ENCODE results near the gene KASH5. TPM values are rescaled to one million over a fixed set of nuclear protein-coding genes. Genes with fewer than 3 reads are reported as not detected.
A peak's percentile ranks its signal among the peaks of the same experiment; 100 is the strongest.
"Not testable (repeated sequence)": the region's sequence is repeated elsewhere in the genome, so short reads cannot be mapped to it uniquely, and the experiment has no call there.

KASH5 gene
- total RNA-seq, 3 donors from 2014 or later = 0.24 to 0.48 (median 0.27) TPM

DNA sequence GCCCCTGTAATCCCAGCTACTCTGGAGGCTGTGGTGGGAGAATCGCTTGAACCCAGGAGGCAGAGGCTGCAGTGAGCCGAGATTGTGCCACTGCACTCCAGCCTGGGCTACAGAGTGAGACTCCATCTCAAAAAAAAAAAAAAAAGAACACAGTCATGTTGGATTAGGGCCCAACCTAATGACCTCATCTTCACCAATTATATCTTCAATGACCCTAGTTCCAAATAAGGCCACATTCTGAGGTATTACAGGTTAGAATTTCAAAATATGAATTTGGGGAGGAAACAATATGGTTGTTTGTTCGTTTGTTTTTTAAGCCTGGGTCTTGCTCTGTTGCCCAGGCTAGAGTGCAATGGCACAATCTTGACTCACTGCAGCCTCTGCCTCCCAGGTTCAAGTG lies 14.9 kb upstream of the KASH5 start:
- DNase-seq; H3K4me1 Mint-ChIP-seq (ENCODE audit: low read depth); H3K9me3 Mint-ChIP-seq; H3K36me3 Mint-ChIP-seq (ENCODE audit: insufficient read depth); ATAC-seq; H3K4me3 Mint-ChIP-seq: not testable (repeated sequence)
- H3K27me3 Mint-ChIP-seq (ENCODE audit: low read depth) = peaks cover 10% of the 10 kb centered on the region

DNA sequence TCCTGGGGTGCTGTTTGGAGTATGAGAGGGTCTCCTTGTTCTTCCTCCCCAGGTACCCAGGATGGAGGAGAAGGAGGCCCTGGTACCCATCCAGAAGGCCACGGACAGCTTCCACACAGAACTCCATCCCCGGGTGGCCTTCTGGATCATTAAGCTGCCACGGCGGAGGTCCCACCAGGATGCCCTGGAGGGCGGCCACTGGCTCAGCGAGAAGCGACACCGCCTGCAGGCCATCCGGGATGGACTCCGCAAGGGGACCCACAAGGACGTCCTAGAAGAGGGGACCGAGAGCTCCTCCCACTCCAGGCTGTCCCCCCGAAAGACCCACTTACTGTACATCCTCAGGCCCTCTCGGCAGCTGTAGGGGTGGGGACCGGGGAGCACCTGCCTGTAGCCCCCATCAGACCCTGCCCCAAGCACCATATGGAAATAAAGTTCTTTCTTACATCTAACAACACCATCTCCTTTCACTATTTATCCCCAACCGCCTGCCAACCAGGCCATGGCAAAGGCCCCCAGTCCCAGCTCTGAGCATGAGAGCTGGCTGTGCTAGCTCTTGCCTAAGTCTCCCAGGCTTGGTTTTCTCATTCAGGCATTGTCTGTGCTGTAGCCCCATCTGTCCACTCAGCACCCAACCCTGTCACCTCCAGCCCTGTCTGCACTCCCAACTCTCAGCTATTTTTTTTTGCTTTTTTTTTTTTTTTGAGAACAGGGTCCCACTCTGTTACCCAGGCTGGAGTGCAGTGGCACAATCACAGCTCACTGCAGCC lies 13.2 kb upstream of the KASH5 start:
- DNase-seq (no peak), ATAC-seq (no peak)
- H3K4me3 Mint-ChIP-seq = no peak overlapping the region
- peaks cover 12% of the 10 kb centered on the region for H3K27me3 Mint-ChIP-seq (ENCODE audit: low read depth)
- no peaks in the 10 kb centered on the region for H3K36me3 Mint-ChIP-seq (ENCODE audit: insufficient read depth)
- no peaks in the 10 kb centered on the region for H3K4me1 Mint-ChIP-seq (ENCODE audit: low read depth)
- H3K9me3 Mint-ChIP-seq = no peaks in the 10 kb centered on the region

DNA sequence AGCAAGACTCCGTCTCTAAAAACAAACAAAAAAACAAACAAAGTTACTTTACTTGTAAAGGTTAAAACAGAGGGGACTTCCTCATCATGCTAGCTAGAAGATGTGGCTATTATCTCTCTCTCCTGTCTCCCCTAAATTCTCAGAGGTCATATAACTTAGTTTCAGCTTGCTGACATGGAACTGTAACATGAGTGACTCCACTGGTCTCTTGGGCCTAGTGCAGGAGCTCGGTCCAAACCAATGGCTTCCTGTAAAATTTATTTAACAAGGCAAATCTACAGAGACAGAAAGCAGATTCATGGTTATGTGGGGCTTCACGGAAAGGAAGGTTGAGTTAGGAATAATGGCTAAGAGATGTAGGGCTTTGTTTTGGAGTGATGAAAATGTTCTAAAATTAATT lies 9.5 kb upstream of the KASH5 start:
- ATAC-seq = no peak
- peaks cover 2% of the 10 kb centered on the region for H3K36me3 Mint-ChIP-seq (ENCODE audit: insufficient read depth)
- H3K4me3 Mint-ChIP-seq = no peak overlapping the region
- H3K27me3 Mint-ChIP-seq (ENCODE audit: low read depth) = peaks cover 10% of the 10 kb centered on the region
- no peak for DNase-seq
- no peaks in the 10 kb centered on the region for H3K4me1 Mint-ChIP-seq (ENCODE audit: low read depth)
- peaks cover 5% of the 10 kb centered on the region for H3K9me3 Mint-ChIP-seq

DNA sequence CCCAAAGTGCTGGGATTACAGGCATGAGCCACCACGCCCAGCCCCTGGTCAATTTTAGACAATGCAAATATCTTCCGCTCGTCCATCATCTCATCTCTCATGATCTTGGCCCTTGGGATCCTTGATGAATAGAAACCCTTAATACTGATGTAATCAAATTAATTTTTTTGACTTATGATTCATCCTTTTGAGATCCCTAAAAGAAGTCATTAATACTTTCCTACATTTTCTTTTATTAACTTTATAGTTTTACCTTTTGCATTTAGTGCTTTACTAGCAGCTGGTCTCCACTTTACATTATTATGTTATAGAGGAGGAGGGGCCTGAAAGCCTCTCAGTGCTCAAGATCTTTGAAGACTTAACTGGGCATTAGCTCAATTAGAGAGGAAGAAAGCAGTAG lies 7.7 kb upstream of the KASH5 start:
- ATAC-seq = no peak
- H3K9me3 Mint-ChIP-seq = peaks cover 5% of the 10 kb centered on the region
- DNase-seq = no peak
- peaks cover 10% of the 10 kb centered on the region for H3K27me3 Mint-ChIP-seq (ENCODE audit: low read depth)
- H3K4me1 Mint-ChIP-seq (ENCODE audit: low read depth) = no peaks in the 10 kb centered on the region
- H3K36me3 Mint-ChIP-seq (ENCODE audit: insufficient read depth) = peaks cover 2% of the 10 kb centered on the region
- H3K4me3 Mint-ChIP-seq = no peak overlapping the region

DNA sequence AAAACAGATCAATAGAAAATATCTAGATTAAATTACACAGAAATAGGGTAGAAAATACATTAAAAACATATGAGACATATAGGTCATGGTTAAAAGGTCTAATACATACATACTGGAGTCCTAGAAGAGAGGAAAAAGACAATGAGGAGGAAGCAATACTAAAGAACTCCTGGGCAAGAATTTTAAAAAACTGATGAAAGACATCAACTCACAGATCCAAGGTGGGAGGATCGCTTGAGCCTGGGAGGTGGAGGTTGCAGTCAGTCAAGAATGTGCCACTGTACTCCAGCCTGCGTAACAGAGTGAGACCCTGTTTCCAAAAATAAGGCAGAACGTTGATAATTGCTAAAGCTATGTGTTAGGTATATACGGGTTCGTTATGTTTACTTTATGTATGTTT lies 5.4 kb upstream of the KASH5 start:
- no peak for DNase-seq
- no peak for ATAC-seq
- peaks cover 1% of the 10 kb centered on the region for H3K4me1 Mint-ChIP-seq (ENCODE audit: low read depth)
- H3K4me3 Mint-ChIP-seq = no peak overlapping the region
- peaks cover 5% of the 10 kb centered on the region for H3K9me3 Mint-ChIP-seq
- peaks cover 2% of the 10 kb centered on the region for H3K36me3 Mint-ChIP-seq (ENCODE audit: insufficient read depth)
- peaks cover 4% of the 10 kb centered on the region for H3K27me3 Mint-ChIP-seq (ENCODE audit: low read depth)

DNA sequence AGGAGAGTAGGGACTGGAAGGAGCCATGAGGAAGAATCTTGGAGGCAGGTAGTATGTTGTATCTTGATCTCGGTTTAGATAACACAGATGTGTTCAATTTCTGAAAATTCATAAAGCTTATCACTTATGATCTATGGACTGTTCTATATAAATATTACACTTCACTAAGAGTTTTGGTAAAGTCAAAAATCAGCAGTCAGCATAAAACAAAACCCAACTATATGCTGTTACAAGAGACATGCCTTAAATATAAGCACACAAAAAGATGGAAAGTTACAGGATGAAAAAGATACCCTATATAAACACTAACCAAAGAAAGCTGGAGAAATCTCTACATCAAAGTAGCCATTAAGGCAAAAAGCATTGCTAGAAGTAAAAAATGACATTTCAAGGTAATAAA lies 4.5 kb upstream of the KASH5 start:
- peaks cover 5% of the 10 kb centered on the region for H3K9me3 Mint-ChIP-seq
- DNase-seq = no peak
- ATAC-seq = no peak
- peaks cover 2% of the 10 kb centered on the region for H3K27me3 Mint-ChIP-seq (ENCODE audit: low read depth)
- H3K36me3 Mint-ChIP-seq (ENCODE audit: insufficient read depth) = peaks cover 2% of the 10 kb centered on the region
- no peak overlapping the region for H3K4me3 Mint-ChIP-seq
- peaks cover 6% of the 10 kb centered on the region for H3K4me1 Mint-ChIP-seq (ENCODE audit: low read depth)

DNA sequence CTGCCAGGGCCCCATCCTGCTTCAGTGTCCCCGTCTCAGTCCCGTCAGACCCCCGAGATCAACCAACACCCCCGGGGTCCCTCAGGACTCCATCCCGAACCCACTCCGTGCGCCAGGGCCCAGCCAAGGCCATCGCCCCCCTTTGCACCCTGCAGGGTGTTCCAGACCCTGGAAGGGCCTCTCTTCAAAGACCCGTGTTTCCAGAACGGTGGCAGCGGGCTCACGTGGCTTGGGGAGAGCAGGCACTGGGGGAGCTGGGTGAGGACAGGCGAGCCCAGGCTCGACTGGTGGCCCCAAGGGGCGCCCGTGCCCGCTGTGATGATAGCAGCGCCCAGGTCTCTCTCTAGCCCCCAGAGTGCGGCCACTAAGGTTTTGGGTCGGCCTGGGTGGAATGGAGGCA lies 1.4 kb downstream of the KASH5 start:
- Mint-ChIP-seq H3K27me3 (ENCODE audit: low read depth) (peaks cover 2% of the 10 kb centered on the region), H3K9me3 (no peaks in the 10 kb centered on the region), H3K4me3 (no peak overlapping the region), H3K4me1 (ENCODE audit: low read depth) (peaks cover 15% of the 10 kb centered on the region), H3K36me3 (ENCODE audit: insufficient read depth) (no peaks in the 10 kb centered on the region)
- no peak for ATAC-seq
- DNase-seq = no peak

DNA sequence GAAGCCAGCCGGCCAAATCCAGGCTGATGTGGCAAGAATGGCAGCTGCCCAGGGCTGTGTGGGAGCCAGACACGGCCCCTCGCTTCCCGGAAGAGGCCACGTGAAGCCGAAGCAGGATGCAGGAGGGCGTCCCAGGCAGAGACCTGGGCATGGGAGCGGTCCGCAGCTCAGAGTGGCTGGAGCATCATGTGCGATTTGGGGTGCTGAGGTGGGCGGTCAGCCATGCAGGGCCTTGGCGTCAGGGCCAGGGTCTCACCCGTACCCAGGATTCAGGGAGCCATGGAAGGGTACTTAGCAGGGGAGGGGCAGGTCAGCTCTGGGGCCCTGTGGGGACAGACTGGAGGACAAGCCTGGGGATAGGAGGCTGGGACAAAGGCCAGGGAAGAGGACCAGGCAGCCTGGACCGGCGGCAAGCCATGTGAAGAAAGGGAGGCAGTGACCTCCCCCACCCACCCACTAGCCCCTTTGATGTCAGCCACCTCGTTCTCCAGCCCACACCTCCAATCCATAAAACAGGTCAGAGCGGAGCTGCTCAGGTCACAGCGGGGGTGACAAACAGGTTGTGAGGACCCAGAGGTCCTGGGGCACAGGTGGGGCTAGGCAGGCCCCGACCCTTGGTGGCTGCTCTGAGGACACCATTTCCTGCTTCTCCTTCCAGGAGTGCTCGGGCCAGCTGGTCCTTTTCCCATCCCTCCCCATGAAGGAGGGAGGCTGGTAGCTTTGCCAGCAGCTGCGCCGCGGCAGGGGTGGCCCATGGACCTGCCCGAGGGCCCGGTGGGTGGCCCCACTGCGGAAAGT lies 2.3 kb downstream of the KASH5 start:
- Mint-ChIP-seq H3K4me1 (ENCODE audit: low read depth) (peaks cover 15% of the 10 kb centered on the region), H3K4me3 (no peak overlapping the region), H3K27me3 (ENCODE audit: low read depth) (peaks cover 2% of the 10 kb centered on the region), H3K36me3 (ENCODE audit: insufficient read depth) (no peaks in the 10 kb centered on the region), H3K9me3 (no peaks in the 10 kb centered on the region)
- no peak for DNase-seq
- ATAC-seq = no peak

DNA sequence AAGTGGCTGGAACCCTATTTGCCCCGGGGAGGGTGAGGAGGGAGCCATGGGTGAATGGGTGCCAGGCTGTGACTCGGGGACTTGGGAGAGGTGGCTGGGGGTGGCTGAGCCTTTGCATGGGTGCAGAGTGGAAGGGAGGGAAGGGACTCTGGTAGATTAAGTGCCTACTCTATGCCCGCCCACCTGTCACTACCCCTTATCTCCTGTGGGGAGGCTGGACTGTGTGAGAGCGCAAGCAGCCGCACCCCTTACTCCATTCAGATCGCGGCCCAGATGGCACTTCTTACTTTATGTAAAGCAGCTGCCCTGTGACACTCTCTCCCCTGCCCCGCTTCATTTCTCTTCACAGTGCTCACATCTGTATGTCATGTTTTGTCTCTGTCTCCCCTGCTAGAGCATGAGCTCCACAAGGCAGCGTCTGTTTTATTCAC lies 2.9 kb downstream of the KASH5 start:
- Mint-ChIP-seq H3K4me3 (no peak overlapping the region), H3K9me3 (no peaks in the 10 kb centered on the region), H3K27me3 (ENCODE audit: low read depth) (peaks cover 2% of the 10 kb centered on the region), H3K4me1 (ENCODE audit: low read depth) (peaks cover 15% of the 10 kb centered on the region), H3K36me3 (ENCODE audit: insufficient read depth) (no peaks in the 10 kb centered on the region)
- no peak for DNase-seq
- no peak for ATAC-seq

DNA sequence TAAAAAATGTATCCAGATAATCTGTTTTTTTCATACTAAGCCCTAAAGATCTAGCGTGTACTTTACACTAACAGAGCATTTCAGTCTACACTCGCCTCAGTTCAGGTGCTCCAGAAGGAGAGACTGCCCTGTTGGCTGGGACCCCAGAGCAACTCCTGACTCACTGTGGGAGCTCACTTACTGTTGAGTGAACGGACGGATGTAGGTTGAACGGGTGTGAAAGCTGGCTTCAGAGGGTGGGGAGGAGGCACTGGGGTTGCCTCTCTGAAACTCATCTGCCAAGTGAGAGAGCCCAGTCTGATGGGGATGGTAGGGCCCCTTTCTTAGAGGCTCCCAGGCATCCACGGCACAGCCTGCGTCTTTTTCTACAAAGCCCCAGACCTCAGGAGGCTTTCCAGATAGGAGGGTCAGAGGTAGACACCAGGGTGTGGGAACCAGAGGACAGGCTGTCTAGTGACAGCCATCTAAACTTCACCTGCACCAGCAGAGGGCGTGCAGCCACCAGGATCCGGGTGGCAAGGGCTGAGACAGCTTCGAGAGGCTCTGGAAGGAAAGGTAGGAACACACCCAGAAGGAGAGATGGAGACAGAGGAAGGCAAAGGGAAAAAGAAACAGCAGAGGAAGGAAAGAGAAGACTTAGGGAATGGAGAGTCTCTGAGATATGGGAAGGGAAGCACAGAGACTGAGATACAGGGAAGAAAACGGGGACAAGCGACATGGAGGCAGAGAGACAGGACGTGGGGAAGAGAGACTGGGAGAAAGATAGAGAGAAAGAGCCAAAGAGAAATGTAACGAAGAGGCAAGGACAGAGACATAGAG lies 3.7 kb downstream of the KASH5 start:
- peaks cover 2% of the 10 kb centered on the region for H3K27me3 Mint-ChIP-seq (ENCODE audit: low read depth)
- no peaks in the 10 kb centered on the region for H3K36me3 Mint-ChIP-seq (ENCODE audit: insufficient read depth)
- peak; percentile 87 to 94 for ATAC-seq
- H3K4me1 Mint-ChIP-seq (ENCODE audit: low read depth) = peaks cover 15% of the 10 kb centered on the region
- H3K4me3 Mint-ChIP-seq = no peak overlapping the region
- H3K9me3 Mint-ChIP-seq = no peaks in the 10 kb centered on the region
- DNase-seq = peak; percentile 78

DNA sequence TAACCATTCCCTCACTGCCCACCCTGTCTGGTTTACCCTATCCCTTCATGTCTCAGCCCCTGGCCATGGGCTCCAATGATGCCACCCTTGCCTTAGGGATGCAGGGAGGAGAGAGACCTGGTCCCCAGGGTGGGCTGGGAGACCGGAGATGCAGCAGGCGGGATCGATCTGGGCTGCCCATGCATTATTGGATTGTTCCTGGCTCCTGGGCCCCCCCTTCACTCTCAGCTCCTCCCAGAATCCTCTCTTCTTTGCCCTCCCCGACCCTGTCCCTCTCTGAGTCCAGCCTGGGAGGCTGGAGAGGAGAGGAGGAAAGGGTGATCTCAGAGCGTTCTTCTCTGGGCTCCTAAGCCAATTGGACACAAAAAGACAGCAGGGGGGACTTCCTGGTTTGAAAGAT lies 5.8 kb downstream of the KASH5 start:
- H3K4me3 Mint-ChIP-seq = no peak overlapping the region
- no peaks in the 10 kb centered on the region for H3K9me3 Mint-ChIP-seq

DNA sequence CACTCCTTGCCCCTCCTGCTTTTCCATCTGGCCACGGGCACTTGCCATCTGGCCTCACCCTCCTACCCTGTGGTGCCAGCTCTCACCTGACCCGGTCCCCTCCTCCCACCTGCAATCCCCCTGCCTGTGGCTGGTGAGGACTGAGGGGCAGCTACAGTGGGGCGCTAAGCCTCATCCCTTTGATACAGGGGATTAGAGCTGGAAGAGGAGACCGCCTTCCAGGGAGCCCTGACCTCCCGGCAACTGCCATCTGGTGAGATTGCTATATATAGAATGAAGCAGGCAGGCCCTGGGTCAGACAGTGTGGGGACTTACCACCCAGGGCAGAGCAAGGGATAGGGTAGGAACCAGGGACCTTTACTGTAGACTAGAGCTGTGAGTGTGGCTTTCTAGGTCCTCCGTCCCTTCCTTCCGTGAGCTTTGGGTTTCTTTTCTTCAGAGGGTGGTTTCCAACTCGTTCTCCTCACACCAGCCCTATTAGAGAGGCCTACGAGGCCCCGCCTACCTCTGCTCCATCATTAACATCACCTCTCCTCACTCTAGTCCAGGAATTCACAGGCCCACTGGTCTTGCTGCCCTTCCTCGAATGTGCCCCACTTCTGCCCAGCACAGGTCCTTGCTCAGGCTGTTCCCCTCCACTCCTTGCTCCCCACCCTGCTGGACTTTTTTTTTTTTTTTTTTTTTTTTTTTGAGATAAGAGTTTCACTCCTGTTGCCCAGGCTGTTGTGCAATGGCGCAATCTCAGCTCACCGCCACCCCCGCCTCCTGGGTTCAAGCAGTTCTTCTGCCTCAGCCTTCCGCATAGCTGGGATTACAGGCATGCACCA lies 7.7 kb downstream of the KASH5 start:
- Mint-ChIP-seq H3K4me1 (ENCODE audit: low read depth) (peaks cover 24% of the 10 kb centered on the region), H3K36me3 (ENCODE audit: insufficient read depth) (no peaks in the 10 kb centered on the region), H3K9me3 (no peaks in the 10 kb centered on the region), H3K4me3 (no peak overlapping the region), H3K27me3 (ENCODE audit: low read depth) (peaks cover 2% of the 10 kb centered on the region)
- no peak for ATAC-seq
- DNase-seq = no peak

More for the DNA sequence above, 5.8 kb downstream of the KASH5 start:
- no peak for DNase-seq
- H3K36me3 Mint-ChIP-seq (ENCODE audit: insufficient read depth) = no peaks in the 10 kb centered on the region
- H3K27me3 Mint-ChIP-seq (ENCODE audit: low read depth) = peaks cover 2% of the 10 kb centered on the region
- ATAC-seq = no peak
- peaks cover 21% of the 10 kb centered on the region for H3K4me1 Mint-ChIP-seq (ENCODE audit: low read depth)

DNA sequence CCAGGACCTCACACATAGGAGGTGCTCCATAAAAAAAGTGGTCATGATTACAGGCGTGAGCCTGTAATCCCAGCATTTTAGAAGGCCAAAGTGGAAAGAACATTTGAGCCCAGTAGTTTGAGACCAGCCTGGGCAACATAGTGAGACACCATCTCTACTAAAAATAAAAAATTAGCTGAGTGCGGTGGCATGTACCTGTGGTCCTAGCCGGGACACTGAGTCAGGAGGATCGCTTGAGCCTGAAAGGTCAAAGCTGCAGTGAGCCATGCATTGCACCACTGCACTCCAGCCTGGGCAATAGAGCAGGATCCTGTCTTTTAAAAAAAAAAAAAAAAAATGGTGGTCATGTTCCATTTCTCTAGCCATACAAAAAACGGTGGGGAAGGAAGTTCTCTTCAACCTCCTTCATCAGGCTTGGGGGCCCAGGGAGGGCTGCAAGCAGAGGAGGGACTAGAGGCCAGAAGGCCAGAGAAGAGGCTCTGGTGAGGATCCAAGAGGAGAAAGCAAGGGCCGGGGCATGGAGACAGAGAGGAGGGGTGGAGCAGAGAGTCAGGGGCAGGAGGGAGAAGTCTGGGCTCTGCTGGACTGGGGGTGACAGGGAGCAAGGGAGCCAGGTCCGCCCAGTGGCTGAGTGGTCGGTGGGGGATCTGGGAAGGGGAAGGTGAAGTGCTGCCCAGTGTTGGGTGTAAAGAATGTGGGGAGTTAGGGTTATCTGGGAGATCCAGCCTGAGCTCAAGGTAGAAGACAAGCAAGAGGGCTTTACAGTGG lies 8.9 kb downstream of the KASH5 start:
- Mint-ChIP-seq H3K9me3 (no peaks in the 10 kb centered on the region), H3K4me3 (no peak overlapping the region), H3K27me3 (ENCODE audit: low read depth) (peaks cover 2% of the 10 kb centered on the region), H3K36me3 (ENCODE audit: insufficient read depth) (no peaks in the 10 kb centered on the region), H3K4me1 (ENCODE audit: low read depth) (peaks cover 19% of the 10 kb centered on the region)
- DNase-seq (no peak), ATAC-seq (no peak)

Data from activated T-cell treated with anti-CD3 and anti-CD28 coated beads, Interleukin-2, amount 50 U/mL, for 4 hours (primary cell).